Activated CD4-positive, alpha-beta memory T cell treated with anti-CD3 and anti-CD28 coated beads, Interleukin-2, amount 10 ng/mL, durations not matched to agents 7 days and 5 days (primary cell): Measurements from ENCODE around the gene MTMR3. TPM values are rescaled to one million over a fixed set of nuclear protein-coding genes. Genes with fewer than 3 reads are reported as not detected.

Experiments
- CTCF ChIA-PET: fragments of 350-600 bp; sonication (Branson Sonifier 250); formaldehyde crosslinking; loops from one replicate; lab custom pipeline; 2021; ENCODE audit warnings: antibody characterized with exemption, inconsistent platforms; lab: Charles Lee
- POLR2A ChIA-PET: fragments of 350-600 bp; sonication (Branson Sonifier 250); formaldehyde crosslinking; loops from one replicate; lab custom pipeline; 2021; ENCODE audit warnings: antibody characterized with exemption; lab: Charles Lee
- DNase-seq: peaks from one replicate; pipeline ENCODE4 v3.0.0-alpha.2; 2020
- H3K27ac Mint-ChIP-seq: one replicate; pipeline ENCODE4 v1.8.0; 2021; ENCODE audit warnings: mild to moderate bottlenecking, mixed read lengths
- H3K27me3 Mint-ChIP-seq: one replicate; pipeline ENCODE4 v1.8.0; 2021; ENCODE audit warnings: mixed read lengths
- H3K36me3 Mint-ChIP-seq: one replicate; pipeline ENCODE4 v1.8.0; 2021; ENCODE audit warnings: low read depth, mixed read lengths
- H3K4me1 Mint-ChIP-seq: one replicate; pipeline ENCODE4 v1.8.0; 2021; ENCODE audit warnings: mixed read lengths
- H3K4me3 Mint-ChIP-seq: one replicate; pipeline ENCODE4 v1.8.0; 2021; ENCODE audit warnings: mild to moderate bottlenecking, mixed read lengths
- H3K9me3 Mint-ChIP-seq: one replicate; pipeline ENCODE4 v1.8.0; 2021; ENCODE audit warnings: mixed read lengths
- total RNA-seq, 2 experiments: library from RNA; stranded (reverse); gene quantifications; one replicate each; pipeline ENCODE4 v1.2.3, GENCODE V29; 2021

MTMR3 gene
- total RNA-seq, 2 experiments from 2014 or later = 33.1 to 35.3 TPM

DNA sequence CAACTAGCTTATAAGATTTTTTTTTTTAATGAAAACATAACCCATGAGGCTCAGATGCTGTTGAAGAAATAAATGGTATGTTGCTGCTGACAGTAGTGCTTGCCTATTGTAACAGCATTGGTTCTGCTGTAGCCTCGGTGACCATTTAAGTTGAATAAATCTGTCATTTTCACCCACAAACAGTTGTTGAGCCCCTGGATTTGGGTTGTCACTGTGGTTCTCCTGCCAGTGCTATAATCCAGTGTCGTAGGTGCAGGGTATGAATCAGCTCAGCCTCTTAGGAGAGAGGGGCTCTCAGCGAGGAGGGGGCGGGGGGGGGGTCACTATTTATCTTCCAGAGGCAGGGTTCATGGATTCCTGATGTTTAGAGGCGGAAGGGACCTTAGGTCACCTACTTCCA lies 147.4 kb downstream of the MTMR3 start:
- no peak for DNase-seq
- Mint-ChIP-seq H3K27me3 (no peaks in the 10 kb centered on the region), H3K9me3 (no peaks in the 10 kb centered on the region), H3K4me3 (no peak overlapping the region), H3K4me1 (peaks cover 9% of the 10 kb centered on the region), H3K27ac (no peak overlapping the region), H3K36me3 (peaks cover 16% of the 10 kb centered on the region)
- POLR2A ChIA-PET = interaction anchor here (1.3 kb wide), 1 partner anchor 9 kb away, joined by 3 read pairs; no protein-coding TSS in a partner anchor
- CTCF ChIA-PET = interaction anchor here (1.9 kb wide), 1 partner anchor 17 kb away, joined by 5 read pairs; no protein-coding TSS in a partner anchor

DNA sequence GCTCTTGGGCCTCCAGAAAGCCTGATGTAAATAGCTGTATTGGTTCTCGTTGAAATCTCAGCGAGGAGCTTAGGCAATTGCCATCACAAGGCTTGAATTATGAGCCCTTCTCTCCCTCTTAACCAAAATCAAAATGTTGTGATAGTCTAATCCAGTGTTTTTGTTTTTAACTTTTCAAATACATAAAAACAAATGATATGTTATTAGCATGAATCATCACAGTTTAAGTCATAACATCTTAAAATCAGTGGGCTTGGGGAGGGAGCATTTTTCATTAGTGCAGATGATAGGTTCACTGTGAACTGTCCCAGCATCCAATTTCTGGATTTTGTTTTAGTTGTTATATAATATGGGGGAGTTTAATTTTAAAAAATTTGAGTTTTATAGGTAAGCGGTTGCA lies 148.4 kb downstream of the MTMR3 start:
- Mint-ChIP-seq H3K27ac (no peak overlapping the region), H3K27me3 (no peaks in the 10 kb centered on the region), H3K4me3 (no peak overlapping the region), H3K36me3 (peaks cover 8% of the 10 kb centered on the region), H3K9me3 (no peaks in the 10 kb centered on the region), H3K4me1 (peaks cover 9% of the 10 kb centered on the region)
- ChIA-PET POLR2A (no interaction called here), CTCF (no interaction called here)
- no peak for DNase-seq

DNA sequence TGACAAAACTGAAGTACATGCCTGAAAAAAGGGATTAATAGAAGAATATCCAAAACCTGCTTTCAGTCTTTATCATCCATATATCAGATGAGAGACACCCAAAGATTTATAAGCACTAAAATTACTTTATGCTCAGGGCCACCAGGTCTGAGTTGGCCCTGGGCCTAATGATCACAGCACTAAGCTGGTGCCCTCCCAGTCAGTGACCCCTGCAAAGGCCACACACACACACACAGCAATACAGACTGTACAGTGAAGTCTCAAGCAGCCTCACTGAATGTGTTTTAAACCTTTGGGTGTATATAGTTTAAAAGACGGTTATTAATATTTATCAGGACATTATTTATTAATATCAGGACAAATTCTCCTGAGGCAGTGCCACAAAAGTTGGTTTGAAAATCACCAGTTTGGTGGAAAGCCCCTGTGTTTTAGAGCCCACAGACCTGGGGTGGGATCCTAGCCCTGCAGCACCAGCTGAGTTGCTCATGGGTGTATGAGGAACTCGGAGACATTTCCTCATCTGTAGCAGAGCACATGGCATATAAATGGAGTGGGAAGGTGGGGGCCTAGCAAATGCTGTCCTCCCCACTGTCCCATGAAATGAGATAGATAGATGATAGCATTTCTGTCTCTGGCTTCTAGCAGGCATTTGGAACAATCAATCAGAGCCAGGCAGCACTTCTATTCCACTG lies 148.9 kb downstream of the MTMR3 start:
- H3K27me3 Mint-ChIP-seq = no peaks in the 10 kb centered on the region
- no peak for DNase-seq
- no peaks in the 10 kb centered on the region for H3K9me3 Mint-ChIP-seq
- POLR2A ChIA-PET = no interaction called here
- H3K36me3 Mint-ChIP-seq = peaks cover 3% of the 10 kb centered on the region
- no peak overlapping the region for H3K27ac Mint-ChIP-seq
- no peak overlapping the region for H3K4me3 Mint-ChIP-seq
- CTCF ChIA-PET = no interaction called here
- H3K4me1 Mint-ChIP-seq = peaks cover 6% of the 10 kb centered on the region

DNA sequence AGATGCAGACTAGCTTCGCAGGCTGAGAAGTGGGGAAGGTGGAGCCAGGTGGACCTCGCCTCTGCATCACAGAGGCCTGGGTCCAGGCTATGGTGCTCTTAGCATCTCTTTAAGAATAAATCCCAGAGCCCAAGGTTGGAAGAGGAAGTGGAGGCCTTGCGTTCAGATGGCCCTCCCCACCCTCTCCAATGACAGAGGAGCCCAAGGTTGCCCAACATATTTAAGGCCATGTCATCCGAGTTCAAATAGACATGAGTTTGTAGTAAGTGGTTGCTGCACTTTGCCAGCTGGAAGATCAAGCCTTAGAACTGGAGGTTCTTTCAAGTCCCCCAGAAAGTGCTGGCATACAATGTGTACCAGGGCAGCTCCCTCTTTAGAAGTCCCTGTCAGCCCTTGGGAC lies 150.2 kb downstream of the MTMR3 start:
- Mint-ChIP-seq H3K27me3 (no peaks in the 10 kb centered on the region), H3K4me1 (no peaks in the 10 kb centered on the region), H3K9me3 (no peaks in the 10 kb centered on the region), H3K4me3 (no peak overlapping the region), H3K36me3 (no peaks in the 10 kb centered on the region), H3K27ac (no peak overlapping the region)
- no peak for DNase-seq
- POLR2A ChIA-PET = interaction anchor here (1.0 kb wide), 1 partner anchor 15 kb away, joined by 3 read pairs; no protein-coding TSS in a partner anchor
- CTCF ChIA-PET = interaction anchor here (0.6 kb wide), 1 partner anchor 58 kb away, joined by 8 read pairs; no protein-coding TSS in a partner anchor

DNA sequence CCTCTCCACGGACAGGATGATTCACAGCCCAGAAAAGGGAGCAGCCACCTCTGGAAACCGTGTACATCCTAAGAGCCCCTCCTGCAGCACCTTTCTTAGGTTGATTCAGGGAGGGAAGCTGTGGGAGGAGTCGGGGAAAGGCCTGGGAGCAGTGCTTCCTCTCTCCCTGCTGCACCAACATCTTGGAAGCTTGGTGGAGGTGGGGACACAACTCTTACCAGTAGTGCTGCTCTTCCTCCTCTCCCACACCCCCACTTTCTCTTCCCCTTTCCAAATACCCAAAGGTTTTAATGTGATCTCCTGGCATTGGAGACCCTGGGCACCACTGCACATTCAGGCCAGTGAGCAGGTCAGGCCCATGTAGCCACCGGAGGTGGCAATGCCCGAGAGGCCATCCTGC lies 150.9 kb downstream of the MTMR3 start:
- ChIA-PET CTCF (interaction anchor here (0.6 kb wide), 1 partner anchor 57 kb away, joined by 8 read pairs; no protein-coding TSS in a partner anchor), POLR2A (interaction anchor here (1.0 kb wide), 1 partner anchor 15 kb away, joined by 3 read pairs; no protein-coding TSS in a partner anchor)
- no peak for DNase-seq
- Mint-ChIP-seq H3K4me3 (no peak overlapping the region), H3K4me1 (no peaks in the 10 kb centered on the region), H3K27me3 (no peaks in the 10 kb centered on the region), H3K9me3 (no peaks in the 10 kb centered on the region), H3K27ac (no peak overlapping the region), H3K36me3 (no peaks in the 10 kb centered on the region)

DNA sequence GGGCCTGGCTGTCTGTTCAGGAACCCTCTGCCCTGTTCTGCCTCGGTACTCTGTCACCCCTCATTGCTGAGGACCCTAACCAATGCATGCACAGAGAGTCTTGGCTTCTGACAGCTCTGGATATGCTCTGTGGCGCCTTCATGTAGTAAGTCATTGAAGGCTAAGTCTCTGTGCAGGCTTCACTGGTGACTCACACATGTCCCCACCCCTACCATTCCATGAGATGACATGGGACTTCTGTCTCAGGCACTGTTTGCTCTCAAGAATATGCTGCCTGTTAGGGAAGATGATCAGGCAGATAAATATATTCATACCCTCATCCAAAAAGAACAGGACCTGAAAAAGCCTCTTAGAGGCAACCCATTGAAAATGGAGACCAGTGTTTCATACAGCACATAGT lies 153.7 kb downstream of the MTMR3 start:
- Mint-ChIP-seq H3K4me3 (no peak overlapping the region), H3K9me3 (no peaks in the 10 kb centered on the region), H3K36me3 (no peaks in the 10 kb centered on the region), H3K27me3 (peaks cover 3% of the 10 kb centered on the region), H3K27ac (no peak overlapping the region), H3K4me1 (no peaks in the 10 kb centered on the region)
- no peak for DNase-seq
- POLR2A ChIA-PET = no interaction called here
- CTCF ChIA-PET = no interaction called here

DNA sequence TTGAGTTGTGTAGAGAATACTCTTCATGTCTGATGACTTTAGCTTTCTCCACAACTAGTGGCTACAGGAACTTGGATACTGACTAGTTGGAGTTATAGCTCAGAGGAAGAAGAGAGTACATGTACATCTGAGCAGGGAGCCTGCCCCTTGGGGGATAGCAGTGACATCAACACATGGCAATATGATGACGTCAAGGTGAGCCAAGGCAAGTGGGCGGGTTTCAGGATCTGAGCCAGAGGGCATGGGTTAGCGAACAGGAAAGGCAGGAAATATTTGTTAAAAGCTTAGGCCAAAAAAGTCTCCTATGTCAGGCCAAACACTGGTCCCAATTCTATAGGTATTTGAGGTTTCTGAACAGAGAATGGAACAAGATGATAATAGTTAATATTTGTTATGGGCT lies 155.2 kb downstream of the MTMR3 start:
- Mint-ChIP-seq H3K36me3 (no peaks in the 10 kb centered on the region), H3K9me3 (no peaks in the 10 kb centered on the region), H3K4me3 (no peak overlapping the region), H3K27ac (no peak overlapping the region), H3K27me3 (peaks cover 4% of the 10 kb centered on the region), H3K4me1 (no peaks in the 10 kb centered on the region)
- no peak for DNase-seq
- CTCF ChIA-PET = no interaction called here
- POLR2A ChIA-PET = no interaction called here

DNA sequence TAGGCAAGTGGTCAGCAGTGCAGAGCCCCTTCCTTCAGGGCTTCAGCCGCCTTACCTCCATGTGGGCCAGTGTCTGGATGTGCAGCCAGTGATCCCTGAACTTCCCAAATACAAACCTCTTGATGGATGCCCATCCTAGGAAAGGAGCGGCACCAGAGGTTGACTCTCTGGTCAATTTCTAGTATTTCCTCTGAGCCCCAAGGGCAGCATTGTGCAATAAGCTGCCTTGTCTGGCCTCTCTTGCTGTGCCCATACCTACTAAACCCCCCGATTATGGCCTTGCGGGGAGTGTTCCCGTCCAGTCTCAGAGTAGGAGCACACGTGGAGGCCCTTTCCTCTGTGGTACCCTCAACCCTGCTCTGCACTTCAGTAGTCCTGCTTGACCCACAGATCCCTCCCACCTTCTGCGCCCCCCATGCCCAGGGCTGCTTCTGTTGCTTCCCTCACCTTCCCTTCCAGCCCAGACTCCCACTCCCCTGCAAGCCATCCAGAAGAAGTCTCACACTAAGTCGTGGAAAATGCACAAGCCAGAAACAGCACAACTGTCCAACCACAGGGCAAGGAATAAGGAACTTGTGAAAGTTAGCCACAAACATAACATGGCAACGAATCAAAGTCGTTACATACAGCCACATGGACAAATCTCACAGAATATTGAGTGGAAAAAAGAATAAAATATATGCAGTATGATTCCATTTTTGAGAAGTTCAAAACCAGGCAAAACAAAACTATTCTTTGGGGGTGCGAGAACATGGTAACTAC lies 157.7 kb downstream of the MTMR3 start:
- Mint-ChIP-seq H3K36me3 (no peaks in the 10 kb centered on the region), H3K9me3 (no peaks in the 10 kb centered on the region), H3K4me3 (no peak overlapping the region), H3K4me1 (no peaks in the 10 kb centered on the region), H3K27ac (no peak overlapping the region), H3K27me3 (peaks cover 7% of the 10 kb centered on the region)
- DNase-seq = no peak
- CTCF ChIA-PET = no interaction called here
- POLR2A ChIA-PET = no interaction called here

DNA sequence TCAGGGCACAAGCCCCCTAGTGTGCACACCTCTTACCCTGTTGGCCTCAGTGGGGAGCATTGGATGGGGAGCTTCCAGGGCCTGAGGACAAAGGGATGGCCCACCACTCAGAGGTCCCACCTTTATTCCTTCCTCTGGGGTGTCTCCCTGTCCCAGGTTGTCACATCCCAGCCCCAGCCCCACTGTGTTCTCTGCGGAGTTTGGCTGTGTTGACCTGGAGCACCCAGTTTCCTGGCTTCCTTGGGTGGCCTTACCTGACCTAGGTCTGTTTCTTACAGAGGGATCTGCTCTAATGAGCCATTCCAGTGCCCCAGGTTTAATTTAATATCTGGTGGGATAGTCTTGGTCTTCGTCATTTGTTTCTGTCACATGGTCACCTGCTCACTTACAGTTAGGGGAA lies 158.5 kb downstream of the MTMR3 start:
- CTCF ChIA-PET = no interaction called here
- H3K4me1 Mint-ChIP-seq = no peaks in the 10 kb centered on the region
- POLR2A ChIA-PET = no interaction called here
- no peak overlapping the region for H3K4me3 Mint-ChIP-seq
- no peaks in the 10 kb centered on the region for H3K9me3 Mint-ChIP-seq
- no peaks in the 10 kb centered on the region for H3K36me3 Mint-ChIP-seq
- peaks cover 7% of the 10 kb centered on the region for H3K27me3 Mint-ChIP-seq
- DNase-seq = no peak
- no peak overlapping the region for H3K27ac Mint-ChIP-seq

DNA sequence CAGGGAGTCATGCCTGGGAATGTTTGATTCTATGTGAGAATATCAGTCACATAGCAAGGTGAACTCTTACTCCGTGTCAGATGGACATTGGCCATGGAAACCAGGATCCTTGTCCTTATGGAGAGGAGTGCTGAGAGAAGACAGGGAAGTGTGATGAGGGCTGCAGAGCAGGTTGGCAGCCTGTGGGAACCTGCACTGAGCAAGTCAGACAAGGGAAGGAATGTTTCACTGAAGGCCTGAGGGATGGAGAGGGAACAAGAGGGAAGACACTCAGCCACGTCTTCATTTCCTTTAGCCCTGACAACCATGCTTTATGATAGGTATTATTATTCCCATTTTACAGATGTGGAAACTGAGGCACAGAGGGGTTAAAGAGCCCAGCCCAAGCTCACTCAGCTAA lies 158.9 kb downstream of the MTMR3 start:
- DNase-seq = no peak
- peaks cover 7% of the 10 kb centered on the region for H3K27me3 Mint-ChIP-seq
- ChIA-PET POLR2A (no interaction called here), CTCF (interaction anchor here (0.5 to 0.7 kb wide), 2 partner anchors 24 to 306 kb away, joined by 3 read pairs; no protein-coding TSS in a partner anchor)
- no peak overlapping the region for H3K4me3 Mint-ChIP-seq
- no peaks in the 10 kb centered on the region for H3K9me3 Mint-ChIP-seq
- no peak overlapping the region for H3K27ac Mint-ChIP-seq
- H3K4me1 Mint-ChIP-seq = peaks cover 1% of the 10 kb centered on the region
- H3K36me3 Mint-ChIP-seq = no peaks in the 10 kb centered on the region

DNA sequence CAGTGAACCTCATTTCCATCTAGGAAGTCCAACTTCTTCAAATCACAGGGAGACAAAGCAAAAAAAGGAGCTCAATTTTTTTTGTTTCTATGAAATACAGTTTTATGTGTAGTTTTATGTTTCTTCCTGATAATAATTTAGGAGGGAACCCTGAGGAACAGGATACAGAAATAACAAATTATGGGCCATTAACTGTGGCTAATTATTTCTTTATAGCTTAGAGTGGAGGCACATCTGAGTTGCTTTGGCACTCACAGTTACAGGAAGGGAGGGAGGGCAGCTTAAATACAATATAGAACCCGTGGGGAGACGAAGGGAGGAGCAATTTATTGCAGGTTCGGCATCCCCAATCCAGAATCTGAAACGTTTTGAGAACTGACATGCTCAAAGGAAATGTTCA lies 160.2 kb downstream of the MTMR3 start:
- CTCF ChIA-PET = interaction anchor here (0.5 to 0.9 kb wide), 2 partner anchors 37 to 178 kb away, joined by 3 to 4 read pairs; no protein-coding TSS in a partner anchor
- peaks cover 9% of the 10 kb centered on the region for H3K4me1 Mint-ChIP-seq
- peaks cover 7% of the 10 kb centered on the region for H3K27me3 Mint-ChIP-seq
- no peak overlapping the region for H3K4me3 Mint-ChIP-seq
- no peak for DNase-seq
- no peaks in the 10 kb centered on the region for H3K9me3 Mint-ChIP-seq
- POLR2A ChIA-PET = no interaction called here
- H3K36me3 Mint-ChIP-seq = no peaks in the 10 kb centered on the region
- no peak overlapping the region for H3K27ac Mint-ChIP-seq

DNA sequence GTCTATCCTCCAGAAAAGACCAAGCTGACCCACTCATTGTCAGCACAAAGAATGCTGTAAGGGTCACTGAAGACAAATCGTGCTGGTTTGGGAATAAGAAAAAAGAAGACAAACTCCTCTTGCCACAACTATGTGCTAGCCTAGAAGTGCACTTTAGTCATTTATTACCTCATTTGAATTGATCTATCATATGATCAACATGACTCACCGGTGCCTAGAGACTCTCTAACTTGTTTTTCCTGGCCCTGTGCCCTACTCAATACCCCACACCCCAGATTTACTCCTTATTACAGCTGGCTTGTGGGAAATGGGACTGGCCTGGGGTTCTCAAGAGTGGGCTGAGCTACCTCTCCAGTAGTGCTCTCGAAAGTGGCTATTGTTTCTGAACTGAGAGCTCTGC lies 161.4 kb downstream of the MTMR3 start:
- CTCF ChIA-PET = no interaction called here
- no peak for DNase-seq
- peaks cover 9% of the 10 kb centered on the region for H3K4me1 Mint-ChIP-seq
- H3K4me3 Mint-ChIP-seq = no peak overlapping the region
- no peak overlapping the region for H3K27ac Mint-ChIP-seq
- H3K9me3 Mint-ChIP-seq = no peaks in the 10 kb centered on the region
- POLR2A ChIA-PET = no interaction called here
- peaks cover 7% of the 10 kb centered on the region for H3K27me3 Mint-ChIP-seq
- no peaks in the 10 kb centered on the region for H3K36me3 Mint-ChIP-seq

DNA sequence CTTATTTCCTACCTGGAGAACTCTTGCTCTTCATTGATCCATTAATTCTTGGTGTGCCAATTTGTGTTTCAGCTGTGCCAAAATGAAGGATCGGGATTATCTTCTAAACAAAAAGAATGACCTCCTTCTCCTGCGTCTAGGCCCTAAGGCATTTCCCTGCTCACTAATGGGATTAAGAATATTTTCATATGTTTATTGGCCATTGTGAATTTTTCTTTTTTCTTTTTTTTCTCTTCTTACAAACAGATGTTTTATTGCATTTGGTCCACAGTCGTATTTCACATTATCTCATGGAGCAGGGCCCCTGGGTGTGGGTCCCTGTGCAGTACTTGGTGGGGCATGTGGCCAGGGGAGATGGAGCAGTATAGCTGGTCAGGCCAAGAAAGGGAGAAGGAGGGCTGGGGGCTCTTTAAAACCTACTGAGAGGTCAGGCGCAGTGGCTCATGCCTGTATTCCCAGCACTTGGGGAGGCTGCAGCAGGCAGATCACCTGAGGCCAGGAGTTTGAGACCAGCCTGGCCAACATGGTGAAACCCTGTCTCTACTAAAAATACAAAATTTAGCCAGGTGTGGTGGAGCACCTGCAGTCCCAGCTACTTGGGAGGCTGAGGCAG lies 162.0 kb downstream of the MTMR3 start:
- H3K9me3 Mint-ChIP-seq = no peaks in the 10 kb centered on the region
- POLR2A ChIA-PET = no interaction called here
- peaks cover 9% of the 10 kb centered on the region for H3K4me1 Mint-ChIP-seq
- H3K36me3 Mint-ChIP-seq = no peaks in the 10 kb centered on the region
- DNase-seq = no peak
- CTCF ChIA-PET = no interaction called here
- peaks cover 7% of the 10 kb centered on the region for H3K27me3 Mint-ChIP-seq
- no peak overlapping the region for H3K27ac Mint-ChIP-seq
- no peak overlapping the region for H3K4me3 Mint-ChIP-seq
